Heart left ventricle (tissue), 16 donors: ENCODE measurements around the gene CENPN. TPM values are rescaled to one million over a fixed set of nuclear protein-coding genes. Genes with fewer than 3 reads are reported as not detected.

ENCODE experiments used
- ATAC-seq, 4 donors: fragments of 200-7000 bp; cut with Tn5 transposase; one replicate each; pipeline ENCODE4 v1.9.1; 2020 to 2022; ENCODE audit warnings: moderate library complexity in 4 of 4, mild to moderate bottlenecking in 3 of 4, moderate number of reproducible peaks in 1 of 4
- DNase-seq, 5 donors: peaks; one replicate each; pipeline ENCODE4 v3.0.0-alpha.2; 2020
- H3K27ac ChIP-seq, 12 donors: fragments of 200-600 bp; sonication (generic) in 4 of 12; one replicate each; pipeline versions ENCODE4 v1.5.0 to v1.8.0; 2016 to 2022; ENCODE audit warnings: mild to moderate bottlenecking in 2 of 12
- H3K27me3 ChIP-seq, 9 donors: fragments of 200-600 bp; sonication (generic) in 2 of 9; one replicate each; pipeline versions ENCODE4 v1.5.1 to v1.8.0; 2016 to 2022; ENCODE audit warnings: mild to moderate bottlenecking in 3 of 9
- H3K36me3 ChIP-seq, 9 donors: fragments of 200-600 bp; sonication (generic) in 2 of 9; one replicate each; pipeline versions ENCODE4 v1.5.0 to v1.8.0; 2018 to 2022; ENCODE audit warnings: mild to moderate bottlenecking in 2 of 9
- H3K4me1 ChIP-seq, 12 donors: fragments of 200-600 bp; sonication (generic) in 4 of 12; one replicate each; pipeline versions ENCODE4 v1.5.0 to v1.8.0; 2016 to 2022; ENCODE audit warnings: mild to moderate bottlenecking in 3 of 12
- H3K4me3 ChIP-seq, 12 donors: fragments of 200-600 bp; sonication (generic) in 4 of 12; one replicate each; pipeline versions ENCODE4 v1.5.0 to v1.8.0; 2017 to 2022; ENCODE audit warnings: mild to moderate bottlenecking in 9 of 12, moderate library complexity in 4 of 12
- H3K9me3 ChIP-seq, 12 donors: fragments of 200-600 bp; sonication (generic) in 4 of 12; one replicate each; pipeline versions ENCODE4 v1.5.0 to v1.8.0; 2016 to 2022; ENCODE audit warnings: mild to moderate bottlenecking in 1 of 12
- CTCF ChIP-seq, 12 donors: fragments of 200-600 bp; sonication (generic) in 4 of 12; IDR thresholded peaks; one replicate each; pipeline versions ENCODE4 v1.5.0 to v1.8.0; 2018 to 2022; ENCODE audit warnings: antibody characterized with exemption in 12 of 12, mild to moderate bottlenecking in 5 of 12
- POLR2A ChIP-seq, 2 donors: fragments of 450-650 bp; IDR thresholded peaks; one replicate each; pipeline ENCODE4 v1.6.1; 2017; ENCODE audit warnings: antibody characterized with exemption in 2 of 2, mild to moderate bottlenecking in 2 of 2, moderate library complexity in 2 of 2
- WGBS, 4 donors: extraction: QIAGEN DNeasy Blood & Tissue Kit in 2 of 4; methylation state at CpG; one replicate each; pipeline versions ENCODE4 v1.1.5 to v1.1.7; 2013 to 2018; 5-methylcytosine and 5-hydroxymethylcytosine counted together
- intact Hi-C, 10 donors: fragments of 100-400 bp; cut with DNase I; formaldehyde crosslinking; loops; one replicate each; pipeline versions ENCODE4 v1.11.1 to v1.14.2; 2022
- polyA plus RNA-seq, 2 donors: library from polyadenylated mRNA; stranded (reverse); fragments of 200-250 nt; gene quantifications; one replicate each; pipeline ENCODE4 v1.2.3, GENCODE V29; 2013
- total RNA-seq, 9 donors: library from RNA; depleted of rRNA in 2 of 9; stranded (reverse); fragments of >200 nt in 2 of 9; fragmentation: NEBNext Ultra II Directional in 3 of 9; extraction: Animal tissue kit (Norgen Biotek cat#: 25700) in 3 of 9; gene quantifications; one replicate each; pipeline versions ENCODE4 v1.1.0 to v1.2.4, GENCODE V29; 2016 to 2023
- donor health status: ischemic (EF 13 %, LVEDD 7.1; RV severe dilation, severe dysfunction).
- donor health status: healthy with polysubstance abuse.
- donor health status: DM: no; HTN: yes; CAD: no.
- donor health status: DM: no; HTN: no; CAD: no.
- donor health status: ischemic (EF 25% LVEDD 6.9; RV normal size, moderate dysfunction).
- donor health status: ischemic (EF 25% LVEDD 5.7; RV mildly dilated, moderate dysfunction).
- donor health status: healthy.
- donor health status: DM: yes; HTN: yes; CAD: no.
- donor health status: ischemic (EF 35%, LVEDD 5.7; RV mildly dilated, moderate dysfunction).
- donor health status: nonischemic (EF 11% LVEDD 7.7; RV severe dilation, severe dysfunction).
- donor health status: DM: yes; HTN: yes; CAD: no.
- donor health status: PGD.
- donor health status: ischemic (EF 29% LVEDD 5.4; RV normal size, mild dysfunction).
- donor health status: nonischemic (EF 23%, LVEDD 6.1; RV moderate dilation, normal function).

The CENPN gene
- total and polyA plus RNA-seq, 11 donors = 1.9 to 14.8 (median 10.3) TPM

DNA sequence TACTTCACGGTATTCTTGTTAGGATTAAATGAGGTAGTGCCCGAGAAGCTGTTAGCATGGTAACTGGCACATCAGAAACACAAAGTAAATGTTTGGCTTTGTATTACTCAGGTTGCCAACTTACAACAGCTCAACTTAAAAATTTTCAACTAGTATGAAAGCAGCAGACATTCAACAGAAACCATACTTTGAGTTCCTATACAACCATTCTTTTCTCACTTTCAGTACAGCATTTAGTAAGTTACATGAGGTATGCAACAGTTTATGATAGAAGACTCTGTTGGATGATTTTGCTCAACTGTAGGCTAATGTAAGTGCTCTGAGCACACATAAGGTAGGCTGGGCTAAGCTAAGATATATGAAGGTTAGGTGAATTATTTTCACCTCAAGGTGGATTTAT is 7.7 kb downstream of the CENPN start:
- Histone ChIP-seq H3K27ac (no peak overlapping the region), H3K9me3 (no peaks in the 10 kb centered on the region), H3K4me3 (no peak overlapping the region), H3K36me3 (peaks cover 0 to 75% (median 40%) of the 10 kb centered on the region in 9 donors), H3K27me3 (no peaks in the 10 kb centered on the region), H3K4me1 (no peaks in the 10 kb centered on the region)
- DNase-seq = no peak
- 89 to 97% (median 94%) methylated on average over 2 of the region's 2 CpGs for WGBS, 4 donors
- intact Hi-C loops = no loop called here
- no peak for ATAC-seq
- TF ChIP-seq CTCF (IDR thresholded peaks at IDR 0.05) (no peak), POLR2A (IDR thresholded peaks at IDR 0.05) (no peak)

- H3K9me3 ChIP-seq = no peaks in the 10 kb centered on the region
- ATAC-seq (no peak), DNase-seq (no peak)
- TF ChIP-seq POLR2A (IDR thresholded peaks at IDR 0.05) (no peak), CTCF (IDR thresholded peaks at IDR 0.05) (no peak)
- H3K36me3 ChIP-seq = peaks cover 0 to 97% (median 65%) of the 10 kb centered on the region in 9 donors
- H3K27ac ChIP-seq = no peak overlapping the region
- no peak overlapping the region for H3K4me3 ChIP-seq
- WGBS, 4 donors = 93 to 95% (median 95%) methylated on average over 2 of the region's 2 CpGs
- intact Hi-C loops = no loop called here
- no peaks in the 10 kb centered on the region for H3K4me1 ChIP-seq
- H3K27me3 ChIP-seq = no peaks in the 10 kb centered on the region
Observed at GRCh38 chr16:81018496-81018895, 11.5 kb downstream of the CENPN start.

GRCh38 chr16:81026429-81026828 is 19.4 kb downstream of the CENPN start:
- no peaks in the 10 kb centered on the region for H3K9me3 ChIP-seq
- no peaks in the 10 kb centered on the region for H3K4me1 ChIP-seq
- H3K27me3 ChIP-seq = no peaks in the 10 kb centered on the region
- DNase-seq (no peak), ATAC-seq (no peak)
- no peak overlapping the region for H3K4me3 ChIP-seq
- intact Hi-C loops = no loop called here
- WGBS, 4 donors = 94 to 97% (median 96%) methylated on average over 4 of the region's 4 CpGs
- no peak for TF ChIP-seq CTCF (IDR thresholded peaks at IDR 0.05)
- no peak for TF ChIP-seq POLR2A (IDR thresholded peaks at IDR 0.05)
- peaks cover 0 to 61% (median 22%) of the 10 kb centered on the region in 9 donors for H3K36me3 ChIP-seq
- H3K27ac ChIP-seq = no peak overlapping the region

DNA sequence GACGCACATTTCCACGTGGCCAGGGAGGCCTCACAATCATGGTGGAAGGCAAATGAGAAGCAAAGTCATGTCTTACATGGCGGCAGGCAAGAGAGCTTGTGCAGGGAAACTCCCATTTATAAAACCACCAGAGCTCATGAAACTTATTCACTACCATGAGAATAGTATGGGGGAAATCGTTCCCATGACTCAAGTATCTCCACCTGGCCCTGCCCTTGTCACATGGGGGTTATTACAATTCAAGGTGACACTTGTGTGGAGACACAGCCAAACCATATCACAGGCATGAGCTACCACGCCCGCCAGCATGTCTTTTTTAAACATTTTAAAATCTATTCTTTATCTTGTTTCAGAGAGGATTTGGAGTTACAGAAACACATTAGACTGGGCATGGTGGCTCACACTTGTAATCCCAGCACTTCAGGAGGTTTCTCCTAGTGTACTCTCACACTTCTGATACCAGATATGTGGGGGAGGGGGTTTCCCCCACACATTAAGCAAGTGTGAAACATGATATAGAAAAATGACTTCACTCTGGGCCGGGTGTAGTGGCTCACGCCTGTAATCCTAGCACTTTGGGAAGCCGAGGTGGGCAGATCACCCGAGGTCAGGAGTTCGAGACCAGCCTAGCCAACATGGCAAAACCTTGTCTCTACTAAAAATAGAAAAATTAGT is 23.1 kb downstream of the CENPN start:
- DNase-seq (no peak), ATAC-seq (no peak)
- H3K27ac ChIP-seq = no peak overlapping the region
- TF ChIP-seq POLR2A (IDR thresholded peaks at IDR 0.05) (no peak), CTCF (IDR thresholded peaks at IDR 0.05) (no peak)
- 83 to 95% (median 94%) methylated on average over 11 of the region's 11 CpGs for WGBS, 4 donors
- no peaks in the 10 kb centered on the region for H3K9me3 ChIP-seq
- no peak overlapping the region for H3K4me3 ChIP-seq
- H3K36me3 ChIP-seq = peaks cover 0 to 31% (median 6%) of the 10 kb centered on the region in 9 donors
- no peaks in the 10 kb centered on the region for H3K4me1 ChIP-seq
- intact Hi-C loops = loop anchor here in 6 of 10 donors (5.0 to 10.0 kb wide), 5 partner anchors 65 to 705 kb away; partner anchors contain the start of genes GAN (in 1 of the 6) and GCSH (in 1 of the 6)
- no peaks in the 10 kb centered on the region for H3K27me3 ChIP-seq
